Hepatocyte (in vitro differentiated cells): ENCODE results near the gene PSG4.
"Not testable (repeated sequence)": the region's sequence is repeated elsewhere in the genome, so short reads cannot be mapped to it uniquely, and the experiment has no call there.

ENCODE experiments used
- CTCF ChIP-seq: fragments of 200-600 bp; sonication (generic); IDR thresholded peaks from 2 replicates; pipeline ENCODE4 v1.5.1; 2016; ENCODE audit warnings: antibody characterized with exemption, mild to moderate bottlenecking; ENCODE audit not compliant: poor library complexity
- EZH2phosphoT487 ChIP-seq: fragments of 200-600 bp; sonication (generic); IDR thresholded peaks from one replicate; pipeline ENCODE4 v1.6.1; 2018; ENCODE audit warnings: antibody characterized with exemption, mild to moderate bottlenecking, low read depth, moderate library complexity; ENCODE audit not compliant: unreplicated experiment, severe bottlenecking

DNA sequence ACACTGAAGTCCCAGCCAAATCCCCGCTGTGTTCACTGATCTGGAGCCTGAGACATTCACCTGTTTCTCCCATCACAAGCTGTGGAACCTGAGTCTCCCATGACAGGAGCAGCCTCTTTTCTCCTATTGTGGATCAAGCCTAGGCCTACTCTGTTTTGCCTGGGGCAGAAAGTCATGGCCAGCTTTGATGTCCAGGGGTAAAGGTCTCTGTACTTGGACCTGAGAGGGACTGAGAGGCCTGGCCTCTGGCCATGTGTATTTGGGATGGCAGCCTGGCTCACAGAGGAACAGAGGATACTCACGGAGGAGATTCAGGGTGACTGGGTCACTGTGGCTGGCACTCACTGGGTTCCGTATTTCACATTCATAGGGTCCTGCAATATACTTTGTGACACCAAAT is 26.9 kb downstream of the PSG4 start:
- TF ChIP-seq CTCF, EZH2phosphoT487: not testable (repeated sequence)
